SU-DHL-6 (cell line): Measurements from ENCODE around the gene SMAD7.

Experiments used
- H2AFZ ChIP-seq: fragments of 200-600 bp; sonication (generic); 2 replicates; pipeline ENCODE4 v1.6.1; 2014; ENCODE audit warnings: low read depth, mild to moderate bottlenecking, moderate library complexity, mixed read lengths, antibody characterized with exemption, low read length; ENCODE audit not compliant: severe bottlenecking
- H3F3A ChIP-seq: fragments of 200-600 bp; shearing (Covaris generic); 2 replicates; pipeline ENCODE4 v1.6.0; 2016; ENCODE audit warnings: antibody characterized with exemption, mild to moderate bottlenecking; ENCODE audit not compliant: insufficient read depth
- H3K27ac ChIP-seq: fragments of 200-600 bp; sonication (generic); 2 replicates; pipeline ENCODE4 v1.5.1; 2016; ENCODE audit warnings: low read depth, mild to moderate bottlenecking, low read length, moderate library complexity, mixed read lengths
- H3K27me3 ChIP-seq: fragments of 200-600 bp; sonication (generic), shearing (Covaris generic); 2 replicates; pipeline ENCODE4 v1.6.0; 2014; ENCODE audit warnings: mild to moderate bottlenecking, low read length
- H3K36me3 ChIP-seq: fragments of 200-600 bp; sonication (generic); 2 replicates; pipeline ENCODE4 v1.6.1; 2014; ENCODE audit warnings: mild to moderate bottlenecking, low read length, mixed read lengths
- H3K4me2 ChIP-seq: fragments of 300-600, 200-600 bp; shearing (Covaris generic), sonication (generic); 2 replicates; pipeline ENCODE4 v1.6.0; 2014; ENCODE audit warnings: low read length, low read depth, mild to moderate bottlenecking; ENCODE audit not compliant: poor library complexity, severe bottlenecking
- H3K4me3 ChIP-seq: fragments of 200-600 bp; sonication (generic); 2 replicates; pipeline ENCODE4 v1.5.1; 2014; ENCODE audit warnings: antibody characterized with exemption, low read length, mild to moderate bottlenecking, mixed read lengths; ENCODE audit not compliant: insufficient read depth, poor library complexity, severe bottlenecking
- H3K79me2 ChIP-seq: fragments of 200-600 bp; sonication (generic); 2 replicates; pipeline ENCODE4 v1.6.1; 2014; ENCODE audit warnings: mild to moderate bottlenecking, low read length, moderate library complexity; ENCODE audit not compliant: insufficient read depth
- H3K9ac ChIP-seq: fragments of 200-600 bp; sonication (generic); 2 replicates; pipeline ENCODE4 v1.7.0; 2014; ENCODE audit warnings: mild to moderate bottlenecking, low read length
- H3K9me2 ChIP-seq: fragments of 200-600 bp; sonication (generic); replicated peaks from 2 replicates; pipeline ENCODE4 v1.6.1; 2014; ENCODE audit warnings: low read length; ENCODE audit not compliant: insufficient read depth
- H3K9me3 ChIP-seq: fragments of 200-600 bp; sonication (generic); 2 replicates; pipeline ENCODE4 v1.6.1; 2014; ENCODE audit warnings: low read length, mixed read lengths; ENCODE audit not compliant: insufficient read depth
- H4K20me1 ChIP-seq: fragments of 200-600 bp; sonication (generic); 2 replicates; pipeline ENCODE4 v1.6.1; 2014; ENCODE audit warnings: low read depth, mild to moderate bottlenecking, antibody characterized with exemption, low read length, moderate library complexity, mixed read lengths
- CTCF ChIP-seq: fragments of 200-600 bp; sonication (generic); IDR thresholded peaks from one replicate; pipeline ENCODE4 v1.5.1; 2017; ENCODE audit warnings: antibody characterized with exemption, mild to moderate bottlenecking, low read length, moderate library complexity; ENCODE audit not compliant: insufficient read depth, poor library complexity, severe bottlenecking
- EZH2phosphoT487 ChIP-seq: fragments of 200-600 bp; sonication (generic), shearing (Covaris generic); conservative IDR thresholded peaks from 2 replicates; pipeline ENCODE4 v1.6.1; 2018; ENCODE audit warnings: mild to moderate bottlenecking, antibody characterized with exemption, low read length, moderate library complexity, mixed read lengths

Gene SMAD7

GRCh38 chr18:48892146-48892855, 58.5 kb downstream of the SMAD7 start:
- Histone ChIP-seq H3K27me3 (no peaks in the 10 kb centered on the region), H2AFZ (no peak overlapping the region), H3K4me3 (no peak overlapping the region), H3F3A (no peaks in the 10 kb centered on the region), H3K36me3 (no peaks in the 10 kb centered on the region), H3K4me2 (no peak overlapping the region), H3K79me2 (no peaks in the 10 kb centered on the region), H3K9me3 (no peaks in the 10 kb centered on the region), H4K20me1 (no peaks in the 10 kb centered on the region), H3K27ac (no peak overlapping the region), H3K9ac (no peak overlapping the region), H3K9me2 (no peaks in the 10 kb centered on the region)
- no peak for TF ChIP-seq CTCF
- TF ChIP-seq EZH2phosphoT487, result no peak

GRCh38 chr18:48891721-48892120, 59.0 kb downstream of the SMAD7 start:
- no peak overlapping the region for H3K9ac ChIP-seq
- H4K20me1 ChIP-seq, result no peaks in the 10 kb centered on the region
- TF ChIP-seq EZH2phosphoT487, result no peak
- H2AFZ ChIP-seq, result no peak overlapping the region
- H3K4me3 ChIP-seq, result no peak overlapping the region
- no peaks in the 10 kb centered on the region for H3K27me3 ChIP-seq
- H3F3A ChIP-seq, result no peaks in the 10 kb centered on the region
- H3K79me2 ChIP-seq, result no peaks in the 10 kb centered on the region
- no peak overlapping the region for H3K4me2 ChIP-seq
- H3K27ac ChIP-seq, result no peak overlapping the region
- no peaks in the 10 kb centered on the region for H3K36me3 ChIP-seq
- no peaks in the 10 kb centered on the region for H3K9me2 ChIP-seq
- no peaks in the 10 kb centered on the region for H3K9me3 ChIP-seq

DNA sequence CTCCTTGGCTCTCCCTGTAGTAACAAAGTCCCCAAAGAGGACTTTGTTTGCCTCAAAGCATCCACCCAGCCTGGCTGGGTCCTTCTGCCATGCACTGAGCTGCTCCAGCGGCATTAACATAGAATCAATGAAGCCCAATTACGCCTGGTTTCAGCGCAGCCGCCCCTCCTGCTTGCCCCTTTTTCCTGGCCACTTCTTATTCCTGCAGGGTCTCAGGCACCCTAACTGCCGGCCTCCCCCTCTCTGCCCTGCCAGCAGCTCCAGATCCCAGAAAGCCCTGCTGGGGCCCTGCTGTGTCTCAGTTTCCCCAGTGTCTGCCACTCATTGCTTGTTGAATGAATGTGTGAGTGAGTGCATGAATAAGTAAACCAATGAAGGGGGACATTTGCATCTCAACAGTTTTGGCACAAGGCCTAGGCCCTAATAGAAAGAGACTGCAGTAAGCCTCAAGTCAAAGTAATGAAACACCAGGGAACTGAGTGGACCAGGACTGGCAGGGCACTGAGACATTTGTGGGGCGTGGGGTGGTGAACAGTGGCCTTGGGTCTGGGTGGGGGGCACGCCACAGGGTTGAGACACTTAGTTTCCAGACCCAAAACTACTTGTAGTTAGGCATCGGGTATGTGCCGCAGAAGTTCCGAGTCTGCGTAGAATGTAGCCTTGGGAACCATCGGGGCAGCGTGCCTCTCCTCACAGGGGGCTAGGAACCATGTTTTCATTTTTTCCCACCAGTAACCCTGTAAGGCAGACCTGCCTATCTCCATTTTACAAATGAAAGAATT, 60.6 kb downstream of the SMAD7 start:
- no peak overlapping the region for H3K4me3 ChIP-seq
- no peaks in the 10 kb centered on the region for H3K9me3 ChIP-seq
- H3K9me2 ChIP-seq, result no peaks in the 10 kb centered on the region
- H3K79me2 ChIP-seq, result no peaks in the 10 kb centered on the region
- H3K4me2 ChIP-seq, result no peak overlapping the region
- H3K36me3 ChIP-seq, result no peaks in the 10 kb centered on the region
- H3K27me3 ChIP-seq, result no peaks in the 10 kb centered on the region
- no peak overlapping the region for H2AFZ ChIP-seq
- H3K9ac ChIP-seq, result no peak overlapping the region
- H3K27ac ChIP-seq, result no peak overlapping the region
- no peaks in the 10 kb centered on the region for H3F3A ChIP-seq
- TF ChIP-seq EZH2phosphoT487, result no peak
- H4K20me1 ChIP-seq, result no peaks in the 10 kb centered on the region

DNA sequence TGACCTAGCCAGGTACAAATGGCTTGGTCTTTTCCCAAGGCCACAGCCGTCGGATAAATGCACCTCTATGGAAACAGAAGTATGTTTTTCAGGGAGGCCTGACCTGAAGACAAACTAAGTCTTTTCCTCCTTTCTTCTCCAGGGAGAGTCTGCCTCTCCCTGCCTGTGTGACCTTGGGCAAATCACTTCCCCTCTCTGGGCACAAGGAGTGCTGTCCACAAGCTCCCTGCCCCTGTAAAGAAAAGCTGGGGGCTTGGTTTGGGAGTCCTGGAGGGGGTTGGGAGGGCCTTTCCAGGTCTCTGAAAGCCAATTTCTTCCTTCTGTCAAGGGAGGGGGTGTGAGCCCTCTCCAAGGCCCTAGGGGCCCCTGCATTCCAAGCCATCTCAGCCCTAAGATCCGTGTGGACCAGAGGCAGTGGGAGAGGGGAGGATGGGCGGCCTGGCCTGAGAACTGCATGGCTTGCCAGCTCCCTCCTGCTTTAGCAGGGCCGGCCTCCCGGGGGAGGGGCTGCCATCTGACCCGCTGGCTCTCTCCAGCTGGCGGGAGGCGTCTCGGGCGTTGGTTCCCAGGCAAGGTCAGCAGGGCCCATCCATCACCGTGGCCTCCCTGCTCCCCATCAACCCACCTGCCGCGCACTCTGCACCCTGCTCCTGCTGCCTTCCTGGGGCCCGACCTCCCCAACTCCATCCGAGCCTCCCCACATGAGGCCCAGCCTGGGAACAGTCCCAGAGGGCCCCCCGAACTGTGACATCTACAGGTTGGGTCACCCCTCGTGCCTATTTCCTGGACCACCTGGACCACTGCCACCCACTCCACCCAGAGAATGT, 61.4 kb downstream of the SMAD7 start:
- Histone ChIP-seq H3F3A (no peaks in the 10 kb centered on the region), H3K4me2 (no peak overlapping the region), H3K27me3 (no peaks in the 10 kb centered on the region), H3K36me3 (no peaks in the 10 kb centered on the region), H4K20me1 (no peaks in the 10 kb centered on the region), H3K4me3 (no peak overlapping the region), H3K9ac (no peak overlapping the region), H3K27ac (no peak overlapping the region), H3K79me2 (no peaks in the 10 kb centered on the region), H3K9me2 (no peaks in the 10 kb centered on the region), H2AFZ (no peak overlapping the region), H3K9me3 (no peaks in the 10 kb centered on the region)
- no peak for TF ChIP-seq EZH2phosphoT487
